Measurements from ENCODE around the gene FMN1. TPM values are rescaled to one million over a fixed set of nuclear protein-coding genes. Genes with fewer than 3 reads are reported as not detected.

FMN1 gene
- total RNA-seq, 1 experiment from 2014 or later, result 1.2 TPM

DNA sequence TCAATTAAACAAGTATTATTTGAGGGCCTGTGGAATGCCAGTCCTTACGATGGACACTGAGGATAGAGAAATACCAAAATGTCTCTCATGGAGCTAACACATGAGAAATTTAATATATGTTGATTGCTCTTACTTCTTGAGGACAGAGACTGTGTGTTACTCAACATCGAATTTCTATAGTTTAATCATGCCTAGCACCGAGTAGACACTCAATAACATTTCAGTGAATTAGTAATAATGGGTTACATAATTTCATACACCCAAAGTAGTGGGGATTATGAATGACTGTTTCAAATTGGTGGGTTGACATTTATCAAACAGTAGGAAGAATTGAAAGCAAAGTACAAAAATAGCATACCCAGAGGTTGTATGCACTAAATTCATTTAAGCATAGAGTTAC is 11.2 kb downstream of the FMN1 start:
- Mint-ChIP-seq H3K9me3 (ENCODE audit: unreplicated experiment) (no peaks in the 10 kb centered on the region), H3K4me3 (ENCODE audit: unreplicated experiment) (no peak overlapping the region), H3K27me3 (ENCODE audit: insufficient read depth, unreplicated experiment) (no peaks in the 10 kb centered on the region), H3K27ac (ENCODE audit: low read depth, unreplicated experiment) (no peak overlapping the region), H3K4me1 (ENCODE audit: insufficient read depth, unreplicated experiment) (no peaks in the 10 kb centered on the region), H3K36me3 (ENCODE audit: insufficient read depth, unreplicated experiment) (no peaks in the 10 kb centered on the region)
- no TSS peak for BruUV-seq (replicated peaks)
- ChIA-PET POLR2A (no interaction called here), CTCF (interaction anchor here (0.5 to 1.1 kb wide), 3 partner anchors 51 to 860 kb away, joined by 3 to 5 read pairs (median 3); no protein-coding TSS in a partner anchor)
- no peak for DNase-seq (ENCODE audit: unreplicated experiment)
- intact Hi-C loops (cut with micrococcal nuclease), result no loop called here
- TF ChIP-seq, protein P1, sequence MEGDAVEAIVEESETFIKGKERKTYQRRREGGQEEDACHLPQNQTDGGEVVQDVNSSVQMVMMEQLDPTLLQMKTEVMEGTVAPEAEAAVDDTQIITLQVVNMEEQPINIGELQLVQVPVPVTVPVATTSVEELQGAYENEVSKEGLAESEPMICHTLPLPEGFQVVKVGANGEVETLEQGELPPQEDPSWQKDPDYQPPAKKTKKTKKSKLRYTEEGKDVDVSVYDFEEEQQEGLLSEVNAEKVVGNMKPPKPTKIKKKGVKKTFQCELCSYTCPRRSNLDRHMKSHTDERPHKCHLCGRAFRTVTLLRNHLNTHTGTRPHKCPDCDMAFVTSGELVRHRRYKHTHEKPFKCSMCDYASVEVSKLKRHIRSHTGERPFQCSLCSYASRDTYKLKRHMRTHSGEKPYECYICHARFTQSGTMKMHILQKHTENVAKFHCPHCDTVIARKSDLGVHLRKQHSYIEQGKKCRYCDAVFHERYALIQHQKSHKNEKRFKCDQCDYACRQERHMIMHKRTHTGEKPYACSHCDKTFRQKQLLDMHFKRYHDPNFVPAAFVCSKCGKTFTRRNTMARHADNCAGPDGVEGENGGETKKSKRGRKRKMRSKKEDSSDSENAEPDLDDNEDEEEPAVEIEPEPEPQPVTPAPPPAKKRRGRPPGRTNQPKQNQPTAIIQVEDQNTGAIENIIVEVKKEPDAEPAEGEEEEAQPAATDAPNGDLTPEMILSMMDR (IDR thresholded peaks at IDR 0.05; ENCODE audit: unreplicated experiment), result no peak

GRCh38 chr15:33182926-33183325 is 11.6 kb downstream of the FMN1 start:
- intact Hi-C loops (cut with micrococcal nuclease), result no loop called here
- ChIA-PET POLR2A (no interaction called here), CTCF (interaction anchor here (0.5 to 1.1 kb wide), 4 partner anchors 44 to 860 kb away, joined by 3 to 5 read pairs (median 3); no protein-coding TSS in a partner anchor)
- Mint-ChIP-seq H3K9me3 (ENCODE audit: unreplicated experiment) (no peaks in the 10 kb centered on the region), H3K36me3 (ENCODE audit: insufficient read depth, unreplicated experiment) (no peaks in the 10 kb centered on the region), H3K4me1 (ENCODE audit: insufficient read depth, unreplicated experiment) (no peaks in the 10 kb centered on the region), H3K4me3 (ENCODE audit: unreplicated experiment) (no peak overlapping the region), H3K27me3 (ENCODE audit: insufficient read depth, unreplicated experiment) (no peaks in the 10 kb centered on the region), H3K27ac (ENCODE audit: low read depth, unreplicated experiment) (no peak overlapping the region)
- TF ChIP-seq, protein P1 (IDR thresholded peaks at IDR 0.05; ENCODE audit: unreplicated experiment), result no peak
- no TSS peak for BruUV-seq (replicated peaks)
- DNase-seq (ENCODE audit: unreplicated experiment), result no peak

DNA sequence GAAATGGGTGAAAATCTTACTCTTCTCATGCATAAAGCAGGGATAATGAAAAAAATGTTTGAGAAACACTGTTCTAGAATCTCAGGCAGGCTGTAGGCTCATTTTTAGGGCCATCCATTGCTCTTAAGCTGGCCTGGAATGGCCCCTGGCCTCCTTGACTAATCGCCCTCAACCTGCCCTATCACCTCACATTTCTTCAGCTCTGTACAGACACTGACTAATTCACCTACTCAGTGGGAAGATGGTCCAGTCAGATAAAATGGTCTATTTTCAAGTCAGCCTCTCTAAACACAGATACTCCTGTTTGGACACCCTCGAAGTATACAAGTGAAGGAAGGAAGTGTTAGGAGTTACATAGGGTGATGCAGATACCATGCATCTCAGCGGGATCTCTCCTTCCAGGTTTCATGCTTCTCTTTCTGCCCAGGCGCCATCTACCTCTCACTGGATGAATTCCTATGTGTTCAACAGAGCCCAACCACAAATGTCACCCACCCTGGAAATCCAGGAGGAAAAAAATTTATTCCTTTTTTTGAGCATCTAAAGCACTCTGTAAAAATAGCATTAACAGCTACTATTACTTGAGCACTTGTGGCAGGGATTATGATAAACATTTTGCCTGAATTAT is 12.1 kb downstream of the FMN1 start:
- Mint-ChIP-seq H3K4me3 (ENCODE audit: unreplicated experiment) (no peak overlapping the region), H3K27ac (ENCODE audit: low read depth, unreplicated experiment) (no peak overlapping the region), H3K36me3 (ENCODE audit: insufficient read depth, unreplicated experiment) (no peaks in the 10 kb centered on the region), H3K27me3 (ENCODE audit: insufficient read depth, unreplicated experiment) (no peaks in the 10 kb centered on the region), H3K4me1 (ENCODE audit: insufficient read depth, unreplicated experiment) (no peaks in the 10 kb centered on the region), H3K9me3 (ENCODE audit: unreplicated experiment) (no peaks in the 10 kb centered on the region)
- CTCF ChIA-PET, result interaction anchor here (0.6 to 1.1 kb wide), 4 partner anchors 44 to 541 kb away, joined by 3 to 5 read pairs (median 4); no protein-coding TSS in a partner anchor
- intact Hi-C loops (cut with micrococcal nuclease), result no loop called here
- no peak for DNase-seq (ENCODE audit: unreplicated experiment)
- POLR2A ChIA-PET, result no interaction called here
- BruUV-seq (replicated peaks), result no TSS peak
- TF ChIP-seq, protein P1 (IDR thresholded peaks at IDR 0.05; ENCODE audit: unreplicated experiment), result no peak

DNA sequence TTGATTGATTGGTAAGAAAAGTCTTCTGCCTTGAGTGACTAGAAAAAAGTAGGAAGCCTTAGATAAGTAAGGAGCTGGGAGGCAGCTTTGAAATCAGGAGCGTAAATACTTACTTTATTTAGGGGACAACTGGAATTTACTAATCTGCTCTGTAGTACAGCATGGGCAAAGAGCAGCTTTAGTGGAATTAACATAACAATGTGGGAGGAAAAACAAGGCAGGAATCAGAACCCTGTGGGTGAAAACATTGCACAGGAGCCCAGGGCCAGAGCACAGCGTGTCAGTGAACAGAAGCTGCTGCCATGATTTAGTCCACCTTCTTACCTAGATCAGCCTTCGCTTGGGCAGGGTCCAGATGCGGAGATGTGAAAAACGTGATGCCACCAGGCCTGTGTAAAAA is 14.6 kb downstream of the FMN1 start:
- intact Hi-C loops (cut with micrococcal nuclease), result no loop called here
- BruUV-seq (replicated peaks), result no TSS peak
- CTCF ChIA-PET, result interaction anchor here (1.3 kb wide), 1 partner anchor 19 kb away, joined by 4 read pairs; no protein-coding TSS in a partner anchor
- TF ChIP-seq, protein P1 (IDR thresholded peaks at IDR 0.05; ENCODE audit: unreplicated experiment), result no peak
- no peak for DNase-seq (ENCODE audit: unreplicated experiment)
- Mint-ChIP-seq H3K4me3 (ENCODE audit: unreplicated experiment) (no peak overlapping the region), H3K36me3 (ENCODE audit: insufficient read depth, unreplicated experiment) (no peaks in the 10 kb centered on the region), H3K27ac (ENCODE audit: low read depth, unreplicated experiment) (no peak overlapping the region), H3K9me3 (ENCODE audit: unreplicated experiment) (no peaks in the 10 kb centered on the region), H3K27me3 (ENCODE audit: insufficient read depth, unreplicated experiment) (no peaks in the 10 kb centered on the region), H3K4me1 (ENCODE audit: insufficient read depth, unreplicated experiment) (no peaks in the 10 kb centered on the region)
- POLR2A ChIA-PET, result no interaction called here

All from MCF 10A (cell line).